Fibroblast of pulmonary artery (primary cell): ENCODE data around the gene STAT5B.

Source experiments
- DNase-seq: peaks from one replicate; pipeline ENCODE4 v3.0.0-alpha.2; 2010; ENCODE audit warnings: low read depth
- H3K4me3 ChIP-seq: replicated peaks from 2 replicates; pipeline ENCODE4 v1.5.1; 2011; ENCODE audit warnings: low read depth, mild to moderate bottlenecking, control low read depth, low read length, moderate library complexity
- TF ChIP-seq, protein P1 (sequence below): IDR thresholded peaks from 2 replicates; pipeline ENCODE4 v1.5.1; 2011; ENCODE audit warnings: mild to moderate bottlenecking, control low read depth, low read length, inconsistent platforms; ENCODE audit errors: missing control alignments

Gene STAT5B

GRCh38 chr17:42283241-42284023 is 7.2 kb upstream of the STAT5B start:
- no peak overlapping the region for H3K4me3 ChIP-seq
- TF ChIP-seq, protein P1, sequence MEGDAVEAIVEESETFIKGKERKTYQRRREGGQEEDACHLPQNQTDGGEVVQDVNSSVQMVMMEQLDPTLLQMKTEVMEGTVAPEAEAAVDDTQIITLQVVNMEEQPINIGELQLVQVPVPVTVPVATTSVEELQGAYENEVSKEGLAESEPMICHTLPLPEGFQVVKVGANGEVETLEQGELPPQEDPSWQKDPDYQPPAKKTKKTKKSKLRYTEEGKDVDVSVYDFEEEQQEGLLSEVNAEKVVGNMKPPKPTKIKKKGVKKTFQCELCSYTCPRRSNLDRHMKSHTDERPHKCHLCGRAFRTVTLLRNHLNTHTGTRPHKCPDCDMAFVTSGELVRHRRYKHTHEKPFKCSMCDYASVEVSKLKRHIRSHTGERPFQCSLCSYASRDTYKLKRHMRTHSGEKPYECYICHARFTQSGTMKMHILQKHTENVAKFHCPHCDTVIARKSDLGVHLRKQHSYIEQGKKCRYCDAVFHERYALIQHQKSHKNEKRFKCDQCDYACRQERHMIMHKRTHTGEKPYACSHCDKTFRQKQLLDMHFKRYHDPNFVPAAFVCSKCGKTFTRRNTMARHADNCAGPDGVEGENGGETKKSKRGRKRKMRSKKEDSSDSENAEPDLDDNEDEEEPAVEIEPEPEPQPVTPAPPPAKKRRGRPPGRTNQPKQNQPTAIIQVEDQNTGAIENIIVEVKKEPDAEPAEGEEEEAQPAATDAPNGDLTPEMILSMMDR: no peak
- DNase-seq: no peak

GRCh38 chr17:42282478-42283080 is 6.4 kb upstream of the STAT5B start:
- TF ChIP-seq, protein P1: no peak
- DNase-seq: no peak
- H3K4me3 ChIP-seq: no peak overlapping the region

- H3K4me3 ChIP-seq: no peak overlapping the region
- no peak for DNase-seq
- TF ChIP-seq, protein P1: no peak
These were observed 5.4 kb upstream of the STAT5B start for GRCh38 chr17:42281571-42282096.

- no peak overlapping the region for H3K4me3 ChIP-seq
- TF ChIP-seq, protein P1: no peak
- no peak for DNase-seq
These were observed 3.8 kb upstream of the STAT5B start for GRCh38 chr17:42279776-42280630.

- DNase-seq: no peak
- H3K4me3 ChIP-seq: no peak overlapping the region
- TF ChIP-seq, protein P1: no peak
These were observed 1.1 kb upstream of the STAT5B start for GRCh38 chr17:42277342-42277712.

DNA sequence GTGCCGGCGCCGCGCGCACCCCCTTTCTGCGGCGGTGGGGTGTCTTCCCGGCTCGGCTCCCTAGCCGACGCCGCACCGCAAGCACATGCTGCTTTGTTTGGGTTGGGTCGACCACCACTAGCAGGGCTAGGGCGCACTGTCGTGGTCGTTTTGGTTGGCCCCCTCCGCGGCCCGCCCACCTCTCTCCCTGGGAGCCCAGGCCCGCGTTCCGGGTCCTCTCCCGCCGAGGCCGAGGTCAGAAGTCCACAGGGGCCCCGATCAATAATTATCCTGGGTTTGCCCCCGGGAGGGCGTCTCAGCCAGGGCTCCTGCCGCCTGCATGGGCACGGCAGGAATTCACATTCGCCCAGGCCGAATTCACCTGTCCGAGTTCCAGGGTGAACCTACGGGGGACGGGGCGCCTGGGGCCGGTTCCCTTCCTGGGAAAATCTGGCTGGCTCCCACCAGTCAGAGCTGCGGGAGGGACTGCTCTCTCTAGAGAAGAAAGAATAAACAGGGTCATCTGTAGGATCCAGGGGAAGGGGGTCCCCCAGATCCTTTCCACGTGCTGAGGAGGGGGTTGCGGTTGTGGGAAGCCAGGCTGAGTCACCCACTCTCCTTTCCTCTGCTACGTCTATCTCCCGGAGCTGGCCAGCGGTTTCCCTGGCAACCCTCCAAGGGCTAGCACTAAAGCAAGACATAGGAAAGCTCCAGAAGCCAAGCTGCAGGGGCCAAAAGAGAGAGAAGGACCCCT is 584 bp upstream of the STAT5B start:
- peak; percentile 86 for DNase-seq
- H3K4me3 ChIP-seq: peak overlapping the region; percentile 84
- TF ChIP-seq, protein P1: no peak
